GM10847 (cell line): ENCODE measurements around the gene MSX2.

Experiments used
- POLR2A ChIP-seq: IDR thresholded peaks from 2 replicates; pipeline ENCODE4 v1.6.1; 2011; ENCODE audit not compliant: insufficient read length; ENCODE audit errors: extremely low read depth

Gene MSX2

GRCh38 chr5:174736777-174737176, 12.4 kb downstream of the MSX2 start:
- no peak for TF ChIP-seq POLR2A

DNA sequence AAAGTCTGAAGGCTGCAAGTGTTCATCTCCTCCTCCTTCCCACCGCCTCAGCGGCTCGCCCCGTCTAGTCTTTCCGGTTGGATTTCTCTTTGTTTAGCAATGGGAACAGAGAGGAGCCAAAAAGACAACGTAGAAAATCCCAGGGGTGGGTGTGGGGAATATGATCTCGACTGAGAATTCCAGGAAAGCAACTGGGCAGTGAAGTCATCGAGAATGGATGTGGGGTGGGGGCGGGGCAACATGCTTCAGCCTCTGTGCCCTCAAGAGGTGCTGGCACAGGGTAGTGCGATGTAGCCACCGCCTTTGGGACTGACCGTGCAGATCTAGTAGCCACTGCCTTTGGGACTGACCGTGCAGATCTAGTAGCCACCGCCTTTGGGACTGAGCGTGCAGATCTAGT, 12.9 kb downstream of the MSX2 start:
- no peak for TF ChIP-seq POLR2A

DNA sequence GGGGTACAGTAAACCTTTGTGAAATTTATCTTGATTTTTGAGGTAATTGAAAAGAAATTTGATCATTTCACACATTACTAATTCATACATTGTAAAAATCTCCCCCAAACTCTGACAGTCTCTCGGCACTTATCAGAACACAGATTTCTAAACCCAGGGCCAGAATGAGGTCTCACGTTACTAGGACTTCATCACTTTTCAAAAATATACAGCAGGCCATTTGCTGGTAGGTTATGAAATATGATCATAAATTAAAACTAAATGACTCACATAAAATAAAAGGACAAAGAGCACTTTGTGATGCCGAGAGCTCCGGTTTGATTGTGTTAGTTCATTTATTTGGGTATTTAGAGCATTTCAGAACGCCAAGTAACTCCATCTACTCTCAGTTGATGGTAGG, 17.0 kb downstream of the MSX2 start:
- no peak for TF ChIP-seq POLR2A

DNA sequence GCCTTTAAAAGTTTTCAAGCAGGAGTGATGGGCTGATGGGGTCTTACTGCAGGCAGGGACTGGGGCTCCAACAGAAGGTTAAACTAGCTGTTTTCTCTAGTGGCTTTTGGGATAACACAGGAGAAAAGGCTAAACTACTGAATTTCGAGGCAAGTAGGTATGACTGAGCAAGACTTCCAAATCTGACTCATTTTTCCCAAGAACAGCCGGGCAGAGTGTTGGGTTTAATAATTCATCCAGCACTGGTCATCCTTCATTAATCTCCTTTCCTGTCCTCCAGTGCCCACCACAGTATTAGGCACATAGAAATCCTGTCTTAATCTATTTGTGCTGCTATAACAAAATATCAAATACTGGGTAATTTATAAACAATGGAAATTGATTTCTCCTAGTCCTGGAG, 20.5 kb downstream of the MSX2 start:
- TF ChIP-seq POLR2A: no peak

DNA sequence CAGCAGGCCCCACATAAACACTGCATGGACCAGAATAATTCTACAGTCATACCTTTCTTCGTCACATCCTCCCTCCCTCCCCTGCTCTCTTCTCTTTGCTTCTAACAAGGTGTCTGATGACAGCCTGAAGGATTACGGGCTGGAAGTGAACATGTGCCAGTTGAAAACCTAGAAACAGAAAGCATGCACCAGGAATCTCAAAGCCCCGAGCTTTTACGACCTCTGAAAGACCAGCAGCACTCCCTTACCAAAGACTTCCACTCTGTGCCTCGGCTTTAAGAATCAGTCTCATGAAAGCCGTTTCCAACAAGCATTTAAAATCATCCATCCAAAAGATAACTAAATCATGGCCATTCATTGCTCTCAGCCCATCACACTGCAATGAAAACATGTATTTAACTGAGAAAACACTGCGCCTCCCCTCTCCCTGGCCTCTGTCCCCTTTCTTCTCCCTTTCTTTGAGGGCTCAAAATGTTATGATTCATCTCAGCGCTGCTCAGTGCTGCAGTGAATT, 21.3 kb downstream of the MSX2 start:
- no peak for TF ChIP-seq POLR2A

DNA sequence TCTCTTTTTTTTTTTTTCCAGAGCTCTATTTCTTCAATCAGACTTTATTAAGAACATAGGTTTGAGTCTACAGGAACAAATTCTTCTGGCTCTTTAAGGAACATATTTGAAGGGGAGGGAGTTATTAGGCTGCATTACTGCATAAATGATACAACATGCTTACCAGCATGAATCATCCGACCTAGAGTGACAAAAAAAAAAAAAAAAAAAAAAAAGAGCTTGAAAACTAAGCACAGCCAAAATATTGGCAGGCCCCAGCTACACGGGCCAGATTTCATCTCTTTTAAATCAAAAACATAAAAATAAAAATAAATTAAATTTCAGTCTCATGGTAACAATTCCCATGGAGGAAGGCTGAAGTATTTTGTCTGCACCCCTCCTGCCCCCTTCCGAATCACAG, 26.3 kb downstream of the MSX2 start:
- TF ChIP-seq POLR2A: no peak

DNA sequence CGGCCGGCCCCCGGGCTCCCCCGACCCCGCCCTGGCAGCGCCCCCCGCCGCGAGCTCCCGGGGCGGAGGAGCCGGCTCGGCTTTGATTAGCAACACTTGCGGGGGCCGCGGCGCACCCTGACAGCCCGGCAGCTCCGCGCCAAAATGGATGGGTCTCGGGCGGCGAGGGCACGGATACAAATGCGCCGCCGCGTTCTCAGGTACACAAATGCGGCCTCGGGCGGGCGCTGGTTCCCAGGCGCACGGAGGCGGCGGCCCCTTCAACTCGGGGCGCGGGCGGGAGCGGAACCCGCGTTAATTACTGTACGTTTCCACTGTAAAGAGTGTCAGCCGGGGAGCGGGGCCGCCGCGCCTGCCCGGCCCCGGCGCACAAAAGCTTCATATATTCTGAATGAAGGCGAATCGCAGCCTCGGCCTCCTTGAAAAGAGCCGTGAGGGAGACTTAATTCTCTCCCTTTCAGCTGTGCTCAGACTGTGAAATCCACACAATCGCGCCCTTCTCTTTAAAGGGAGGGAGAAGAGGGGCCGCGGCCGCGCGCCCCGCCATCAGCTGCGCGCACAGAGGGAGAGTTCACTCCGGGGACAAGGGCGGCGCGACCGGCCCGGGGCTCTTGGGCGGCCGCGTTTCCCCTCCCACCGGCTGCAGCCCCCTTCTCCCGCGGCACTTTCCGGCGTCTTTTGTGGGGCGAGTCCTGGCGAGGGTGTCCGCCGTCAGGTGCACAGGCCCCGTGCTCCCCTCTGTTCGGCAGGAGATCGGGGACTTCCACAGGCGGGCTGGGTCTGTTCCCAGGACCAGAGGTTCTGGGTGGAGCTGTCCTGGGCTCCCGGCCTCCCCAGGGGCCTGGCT, 27.0 kb downstream of the MSX2 start:
- TF ChIP-seq POLR2A: no peak

DNA sequence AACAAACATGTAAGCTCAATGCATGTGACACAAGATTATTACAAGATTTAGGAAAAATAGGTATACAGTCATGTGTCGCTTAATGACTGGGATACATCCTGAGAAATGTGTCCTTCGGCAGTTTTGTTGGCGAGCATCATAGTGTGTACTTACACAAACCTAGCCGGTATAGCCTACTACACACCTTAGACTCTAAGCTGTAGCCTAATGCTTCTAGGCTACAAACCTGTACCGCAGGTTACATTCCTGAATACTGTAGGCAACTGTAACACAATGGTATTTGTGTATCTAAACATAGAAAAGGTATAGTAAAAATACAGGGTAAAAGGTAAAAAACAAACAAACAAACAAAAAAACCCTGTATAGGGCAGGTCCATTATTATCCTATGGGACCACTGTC, 27.7 kb downstream of the MSX2 start:
- TF ChIP-seq POLR2A: no peak

DNA sequence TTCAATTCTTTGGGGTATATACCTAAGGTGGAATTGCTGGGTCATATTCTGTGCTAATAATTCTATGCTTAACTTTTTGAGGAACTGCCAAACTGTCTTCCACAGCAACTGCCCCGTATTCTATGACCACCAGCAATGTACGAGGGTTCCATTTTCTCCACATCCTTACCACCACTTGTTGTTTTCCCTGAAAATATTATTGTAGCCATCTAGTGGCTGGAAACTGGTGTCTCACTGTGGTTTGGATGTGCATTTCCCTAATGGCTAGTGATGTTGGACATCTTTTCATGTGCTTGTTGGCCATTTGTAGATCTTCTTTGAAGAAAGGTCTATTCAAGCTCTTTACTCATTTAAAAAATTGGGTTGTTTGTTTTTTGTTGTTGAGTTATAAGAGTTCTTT, 30.7 kb downstream of the MSX2 start:
- TF ChIP-seq POLR2A: no peak

DNA sequence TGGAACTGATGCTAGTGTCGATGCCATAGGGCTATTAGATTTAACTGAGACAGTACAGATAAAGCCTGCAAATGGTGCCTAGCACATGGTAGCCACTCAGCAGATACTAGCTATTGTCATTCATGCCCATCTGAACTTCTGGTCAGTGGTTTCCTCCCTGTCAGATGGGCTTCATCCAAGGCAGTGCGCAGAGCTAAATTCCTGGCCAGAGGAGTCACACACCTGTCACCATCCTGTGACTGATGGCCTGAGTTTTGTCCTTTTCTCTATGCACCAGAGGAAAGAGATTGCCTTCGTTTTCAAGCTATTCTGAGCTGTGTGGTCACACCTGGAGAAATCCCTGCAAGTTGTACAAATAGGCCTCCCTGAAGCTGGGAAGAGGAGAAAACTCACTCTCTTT, 34.7 kb downstream of the MSX2 start:
- no peak for TF ChIP-seq POLR2A

DNA sequence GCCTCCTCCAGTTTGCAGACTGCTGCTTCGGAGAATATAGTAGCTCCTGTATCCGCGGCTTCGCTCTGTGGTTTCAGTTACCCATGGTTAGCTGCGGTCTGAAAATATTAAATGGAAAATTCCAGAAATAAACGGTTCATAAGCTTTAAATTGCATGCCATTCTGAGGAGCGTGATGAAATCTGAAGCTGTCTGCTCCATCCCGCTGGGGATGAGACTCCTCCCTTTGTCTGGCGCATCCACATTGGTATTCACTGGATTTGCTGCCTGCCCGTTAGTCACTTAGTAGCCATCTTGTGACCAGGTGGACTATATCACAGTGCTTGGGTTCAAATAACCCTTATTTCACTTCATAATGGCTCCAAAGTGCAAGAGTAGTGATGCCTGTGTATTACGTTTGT, 36.3 kb downstream of the MSX2 start:
- TF ChIP-seq POLR2A: no peak

DNA sequence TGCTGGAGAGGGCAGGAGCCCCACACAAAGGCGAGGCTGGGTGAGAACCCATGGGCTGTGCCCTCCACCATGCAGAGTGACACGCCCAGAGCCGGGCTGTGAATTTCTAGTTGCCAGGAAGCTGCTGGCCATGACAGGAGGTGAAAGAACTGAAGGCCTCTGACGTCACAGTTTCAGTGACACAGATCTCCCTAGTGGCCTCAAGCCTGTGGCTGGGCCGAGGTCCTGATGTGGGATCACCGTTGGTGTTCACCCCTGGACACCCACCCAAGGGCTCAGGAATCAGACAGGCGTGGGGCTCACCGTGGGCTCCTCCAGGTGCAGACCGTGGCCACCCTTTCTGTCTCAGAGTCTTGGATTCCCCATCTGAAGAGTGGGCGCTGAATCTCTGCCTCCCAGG, 39.9 kb downstream of the MSX2 start:
- no peak for TF ChIP-seq POLR2A

DNA sequence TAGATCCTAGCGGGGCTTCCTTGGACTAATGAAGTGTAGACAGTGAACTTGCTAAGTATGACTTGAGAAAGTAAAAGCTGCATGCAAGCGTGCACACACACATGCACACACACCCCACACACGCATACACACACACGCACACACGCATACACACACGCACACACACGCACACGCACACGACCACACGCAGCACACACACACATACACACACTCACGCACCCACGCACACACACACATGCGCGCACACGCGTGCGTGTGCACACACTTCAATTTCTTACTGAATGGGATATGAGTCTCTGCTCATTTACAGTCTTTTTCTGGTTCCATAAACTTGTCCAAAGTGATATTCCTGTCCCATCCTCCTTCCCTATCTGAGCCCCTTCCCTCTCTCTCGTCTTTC, 41.2 kb downstream of the MSX2 start:
- TF ChIP-seq POLR2A: no peak

- no peak for TF ChIP-seq POLR2A
These were observed 43.3 kb downstream of the MSX2 start for GRCh38 chr5:174767670-174768069.

- no peak for TF ChIP-seq POLR2A
These were observed 44.6 kb downstream of the MSX2 start for GRCh38 chr5:174769005-174769404.

- no peak for TF ChIP-seq POLR2A
These were observed 49.0 kb downstream of the MSX2 start for GRCh38 chr5:174773371-174773770.

DNA sequence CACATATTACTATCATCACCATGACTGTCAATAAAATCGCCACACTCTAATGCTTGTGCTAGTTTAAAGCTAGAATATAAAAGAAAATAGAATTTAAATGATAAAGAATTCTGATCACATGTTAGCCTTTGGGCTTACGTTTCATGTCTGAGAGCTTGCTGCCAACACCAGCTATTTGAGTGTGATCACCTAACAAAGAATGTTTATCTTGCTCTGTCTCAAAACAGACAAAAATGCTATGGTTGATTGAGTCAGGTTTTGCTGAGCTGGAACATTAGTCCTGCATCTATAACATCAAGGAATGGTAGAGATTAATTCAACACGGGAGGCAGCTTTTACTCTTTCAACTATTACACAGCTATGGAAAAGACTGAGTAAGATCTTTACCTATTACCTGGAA, 50.7 kb downstream of the MSX2 start:
- no peak for TF ChIP-seq POLR2A
